PC-3 (cell line): Measurements from ENCODE around the gene LTBR. TPM values are rescaled to one million over a fixed set of nuclear protein-coding genes. Genes with fewer than 3 reads are reported as not detected.

Experiments
- ATAC-seq: fragments of 200-7000 bp; cut with Tn5 transposase; 2 replicates; pipeline ENCODE4 v1.9.1; 2020; ENCODE audit warnings: mild to moderate bottlenecking, moderate library complexity
- BruUV-seq: library from RNA; stranded (reverse); fragments of 400-500 nt; replicated peaks from 2 replicates; lab custom pipeline; 2021; lab: Mats Ljungman, UMichigan
- CTCF ChIA-PET: fragments of 300-600 bp; sonication (Branson Sonifier 250); formaldehyde crosslinking; loops from one replicate; lab custom pipeline; 2022; ENCODE audit warnings: antibody characterized with exemption; lab: Charles Lee
- POLR2A ChIA-PET: fragments of 300-600 bp; sonication (Branson Sonifier 250); formaldehyde crosslinking; loops from one replicate; lab custom pipeline; 2022; ENCODE audit warnings: antibody characterized with exemption; ENCODE audit not compliant: unreplicated experiment; lab: Charles Lee
- DNase-seq: peaks from one replicate; pipeline ENCODE4 v3.0.0-alpha.2; 2015
- H2AFZ ChIP-seq: fragments of 300-600 bp; sonication (generic); 2 replicates; pipeline ENCODE4 v1.6.0; 2016; ENCODE audit warnings: antibody characterized with exemption, low read length
- H3F3A ChIP-seq: fragments of 300-600 bp; sonication (generic); one replicate; pipeline ENCODE4 v1.6.0; 2017; ENCODE audit warnings: antibody characterized with exemption, low read length, control low read depth, mild to moderate bottlenecking; ENCODE audit not compliant: unreplicated experiment
- H3K27ac ChIP-seq: fragments of 300-600 bp; sonication (generic); 2 replicates; pipeline ENCODE4 v1.5.1; 2016; ENCODE audit warnings: mild to moderate bottlenecking, low read length
- H3K27me3 ChIP-seq: fragments of 300-600 bp; sonication (generic); 2 replicates; pipeline ENCODE4 v1.6.1; 2016; ENCODE audit warnings: low read length, mixed read lengths
- H3K36me3 ChIP-seq: fragments of 300-600 bp; sonication (generic); 2 replicates; pipeline ENCODE4 v1.6.1; 2016; ENCODE audit warnings: low read depth, mixed run types, low read length, mixed read lengths
- H3K4me1 ChIP-seq: fragments of 300-600 bp; sonication (generic); 2 replicates; pipeline ENCODE4 v1.5.1; 2016; ENCODE audit warnings: low read length; ENCODE audit not compliant: insufficient read depth
- H3K4me2 ChIP-seq: fragments of 300-600 bp; sonication (generic); 2 replicates; pipeline ENCODE4 v1.6.0; 2016; ENCODE audit warnings: low read length
- H3K4me3 ChIP-seq: fragments of 300-600 bp; sonication (generic); 2 replicates; pipeline ENCODE4 v1.5.1; 2016; ENCODE audit warnings: mild to moderate bottlenecking, low read length, mixed read lengths
- H3K79me2 ChIP-seq: fragments of 300-600 bp; sonication (generic); 2 replicates; pipeline ENCODE4 v1.6.1; 2017; ENCODE audit warnings: low read length, mixed read lengths
- H3K9ac ChIP-seq: fragments of 300-600 bp; sonication (generic); 2 replicates; pipeline ENCODE4 v1.6.0; 2016; ENCODE audit warnings: mild to moderate bottlenecking, low read length
- H3K9me2 ChIP-seq: fragments of 300-600 bp; sonication (generic); replicated peaks from 2 replicates; pipeline ENCODE4 v1.6.1; 2016; ENCODE audit warnings: mixed run types, low read length, mixed read lengths
- H3K9me3 ChIP-seq: fragments of 300-600 bp; sonication (generic); 2 replicates; pipeline ENCODE4 v1.6.1; 2016; ENCODE audit warnings: low read length, mixed read lengths
- H4K20me1 ChIP-seq: fragments of 300-600 bp; sonication (generic); 2 replicates; pipeline ENCODE4 v1.6.1; 2016; ENCODE audit warnings: low read length, mixed read lengths
- EZH2 ChIP-seq: fragments of 300-600 bp; sonication (generic); IDR thresholded peaks from one replicate; pipeline ENCODE4 v1.6.1; 2017; ENCODE audit warnings: antibody characterized with exemption, mild to moderate bottlenecking, low read length; ENCODE audit not compliant: unreplicated experiment
- EZH2phosphoT487 ChIP-seq: fragments of 300-600 bp; sonication (generic); IDR thresholded peaks from 2 replicates; pipeline ENCODE4 v1.6.1; 2018; ENCODE audit warnings: mild to moderate bottlenecking, antibody characterized with exemption, low read length, borderline replicate concordance
- intact Hi-C: fragments of 100-400 bp; cut with micrococcal nuclease; formaldehyde crosslinking; loops from 2 replicates; pipeline ENCODE4 v1.9.0; 2023
- total RNA-seq: library from RNA; depleted of rRNA; stranded (reverse); fragments of >200 nt; gene quantifications from 2 replicates; pipeline ENCODE4 v1.2.3, GENCODE V29; 2014; rRNA removed
- TF ChIP-seq, protein P1 (sequence below): fragments of 300-600 bp; sonication (generic); conservative IDR thresholded peaks from 2 replicates; pipeline ENCODE4 v1.5.1; 2017; ENCODE audit warnings: antibody characterized with exemption, low read depth, mild to moderate bottlenecking, low read length

Gene LTBR
- total RNA-seq, 1 experiment from 2014 or later: 163 TPM

DNA sequence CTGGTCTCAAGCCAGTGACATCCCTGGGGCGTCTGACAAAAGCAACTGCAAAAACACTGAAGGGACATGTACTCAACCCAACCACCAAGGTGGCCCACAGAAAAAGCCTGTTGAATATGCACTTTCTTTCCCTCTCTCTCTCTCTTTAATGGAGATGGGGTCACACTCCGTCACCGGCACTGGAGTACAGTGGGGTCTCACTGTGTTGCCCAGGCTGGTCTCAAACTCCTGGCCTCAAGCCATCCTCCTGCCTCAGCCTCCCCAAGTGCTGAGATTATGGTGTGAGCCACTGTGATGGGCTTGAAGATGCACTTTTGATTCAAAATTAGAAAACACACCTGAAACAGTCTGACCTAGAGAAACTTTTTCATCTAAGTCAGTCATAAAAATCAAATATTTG lies 53.6 kb downstream of the LTBR start:
- ChIA-PET POLR2A (no interaction called here), CTCF (no interaction called here)
- ATAC-seq (no peak), DNase-seq (no peak)
- no peaks in the 10 kb centered on the region for H4K20me1 ChIP-seq
- H3K27me3 ChIP-seq: no peaks in the 10 kb centered on the region
- H3K79me2 ChIP-seq: no peaks in the 10 kb centered on the region
- no peaks in the 10 kb centered on the region for H3K36me3 ChIP-seq
- H2AFZ ChIP-seq: no peak overlapping the region
- no peak overlapping the region for H3K9ac ChIP-seq
- no peak overlapping the region for H3K27ac ChIP-seq
- no peak overlapping the region for H3K4me3 ChIP-seq
- H3K4me2 ChIP-seq: no peak overlapping the region
- H3K4me1 ChIP-seq: no peaks in the 10 kb centered on the region
- no peak for TF ChIP-seq EZH2
- TF ChIP-seq, protein P1, sequence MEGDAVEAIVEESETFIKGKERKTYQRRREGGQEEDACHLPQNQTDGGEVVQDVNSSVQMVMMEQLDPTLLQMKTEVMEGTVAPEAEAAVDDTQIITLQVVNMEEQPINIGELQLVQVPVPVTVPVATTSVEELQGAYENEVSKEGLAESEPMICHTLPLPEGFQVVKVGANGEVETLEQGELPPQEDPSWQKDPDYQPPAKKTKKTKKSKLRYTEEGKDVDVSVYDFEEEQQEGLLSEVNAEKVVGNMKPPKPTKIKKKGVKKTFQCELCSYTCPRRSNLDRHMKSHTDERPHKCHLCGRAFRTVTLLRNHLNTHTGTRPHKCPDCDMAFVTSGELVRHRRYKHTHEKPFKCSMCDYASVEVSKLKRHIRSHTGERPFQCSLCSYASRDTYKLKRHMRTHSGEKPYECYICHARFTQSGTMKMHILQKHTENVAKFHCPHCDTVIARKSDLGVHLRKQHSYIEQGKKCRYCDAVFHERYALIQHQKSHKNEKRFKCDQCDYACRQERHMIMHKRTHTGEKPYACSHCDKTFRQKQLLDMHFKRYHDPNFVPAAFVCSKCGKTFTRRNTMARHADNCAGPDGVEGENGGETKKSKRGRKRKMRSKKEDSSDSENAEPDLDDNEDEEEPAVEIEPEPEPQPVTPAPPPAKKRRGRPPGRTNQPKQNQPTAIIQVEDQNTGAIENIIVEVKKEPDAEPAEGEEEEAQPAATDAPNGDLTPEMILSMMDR: no peak
- TF ChIP-seq EZH2phosphoT487: no peak
- BruUV-seq: no TSS peak
- no peaks in the 10 kb centered on the region for H3K9me3 ChIP-seq
- H3K9me2 ChIP-seq: no peaks in the 10 kb centered on the region
- no peaks in the 10 kb centered on the region for H3F3A ChIP-seq
- intact Hi-C loops: no loop called here

DNA sequence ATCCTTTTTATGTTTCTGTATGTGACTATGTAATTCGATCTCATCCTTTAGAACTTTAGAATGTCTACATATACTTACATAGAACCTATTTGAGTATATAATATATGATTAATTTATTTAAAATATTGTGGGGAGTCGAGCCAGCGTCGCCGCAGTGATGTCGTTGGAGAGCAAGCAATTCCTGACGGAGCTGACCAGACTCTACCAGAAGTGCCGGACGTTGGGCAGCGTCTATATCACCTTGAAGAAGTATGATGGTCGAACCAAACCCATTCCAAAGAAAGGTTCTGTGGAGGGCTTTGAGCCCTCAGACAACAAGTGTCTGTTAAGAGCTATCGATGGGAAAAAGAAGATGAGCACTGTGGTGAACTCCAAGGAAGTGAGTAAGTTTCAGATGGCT lies 54.4 kb downstream of the LTBR start:
- no peaks in the 10 kb centered on the region for H4K20me1 ChIP-seq
- H3K4me2 ChIP-seq: no peak overlapping the region
- H3F3A ChIP-seq: no peaks in the 10 kb centered on the region
- no peaks in the 10 kb centered on the region for H3K4me1 ChIP-seq
- H2AFZ ChIP-seq: no peak overlapping the region
- no peak overlapping the region for H3K27ac ChIP-seq
- TF ChIP-seq, protein P1: no peak
- TF ChIP-seq EZH2 (no peak), EZH2phosphoT487 (no peak)
- H3K79me2 ChIP-seq: no peaks in the 10 kb centered on the region
- CTCF ChIA-PET: no interaction called here
- H3K9ac ChIP-seq: no peak overlapping the region
- no peaks in the 10 kb centered on the region for H3K27me3 ChIP-seq
- H3K36me3 ChIP-seq: no peaks in the 10 kb centered on the region
- H3K9me2 ChIP-seq: no peaks in the 10 kb centered on the region
- no peak for ATAC-seq
- no peak overlapping the region for H3K4me3 ChIP-seq
- no peaks in the 10 kb centered on the region for H3K9me3 ChIP-seq
- no peak for DNase-seq
- no TSS peak for BruUV-seq
- POLR2A ChIA-PET: no interaction called here
- intact Hi-C loops: no loop called here

DNA sequence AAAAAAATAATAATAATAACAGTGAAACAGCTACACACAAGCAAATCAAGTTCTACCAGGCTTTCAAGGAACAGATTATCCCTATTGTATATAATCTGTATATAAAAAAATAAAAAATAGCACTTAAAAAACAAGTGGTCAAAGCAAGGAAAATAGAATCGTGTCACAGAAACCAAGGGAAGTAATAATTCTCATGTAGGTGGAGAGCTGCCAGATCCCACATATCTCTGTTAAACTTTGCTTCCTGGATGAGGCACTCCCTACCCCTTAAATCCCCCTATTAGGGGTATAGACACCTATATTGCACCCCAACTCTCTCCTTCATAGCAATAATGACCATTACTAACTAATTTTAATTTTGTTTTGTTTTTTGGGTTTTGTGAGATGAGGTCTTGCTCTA lies 56.4 kb downstream of the LTBR start:
- Histone ChIP-seq H3K9ac (no peak overlapping the region), H3K27me3 (no peaks in the 10 kb centered on the region), H3K36me3 (no peaks in the 10 kb centered on the region), H3K27ac (no peak overlapping the region), H3K4me3 (no peak overlapping the region), H4K20me1 (no peaks in the 10 kb centered on the region), H3K9me2 (no peaks in the 10 kb centered on the region), H3K79me2 (no peaks in the 10 kb centered on the region), H3F3A (no peaks in the 10 kb centered on the region), H3K9me3 (no peaks in the 10 kb centered on the region), H3K4me2 (no peak overlapping the region), H3K4me1 (no peaks in the 10 kb centered on the region), H2AFZ (no peak overlapping the region)
- TF ChIP-seq EZH2 (no peak), EZH2phosphoT487 (no peak)
- TF ChIP-seq, protein P1: no peak
- DNase-seq (no peak), ATAC-seq (no peak)
- POLR2A ChIA-PET: no interaction called here
- no TSS peak for BruUV-seq
- CTCF ChIA-PET: no interaction called here
- intact Hi-C loops: no loop called here

Other genes with a start within 250 kb of the LTBR start
- gene CD9, start 183.8 kb upstream of the LTBR start, total RNA-seq: 153 and 174 TPM in 2 replicates
- gene PLEKHG6, start 73.5 kb upstream of the LTBR start, total RNA-seq: 18.0 and 18.4 TPM in 2 replicates
- gene TNFRSF1A, start 42.1 kb upstream of the LTBR start, total RNA-seq: 95.1 and 97.4 TPM in 2 replicates
- 2.3 and 2.9 TPM in 2 replicates for gene SCNN1A, start 8.6 kb upstream of the LTBR start, total RNA-seq
- gene CD27, start 60.8 kb downstream of the LTBR start, total RNA-seq: not detected in 2 replicates
- gene TAPBPL, start 67.9 kb downstream of the LTBR start, total RNA-seq: 0.47 and 1.8 TPM in 2 replicates
- 9.3 and 13.9 TPM in 2 replicates for gene VAMP1, start 86.5 kb downstream of the LTBR start, total RNA-seq
- 135 and 157 TPM in 2 replicates for gene MRPL51, start 109.1 kb downstream of the LTBR start, total RNA-seq
- gene NCAPD2, start 109.9 kb downstream of the LTBR start, total RNA-seq: 105 TPM in 2 replicates
- 6,976 and 7,326 TPM in 2 replicates for gene GAPDH, start 150.4 kb downstream of the LTBR start, total RNA-seq
- 0.11 and 1.0 TPM in 2 replicates for gene IFFO1, start 171.9 kb downstream of the LTBR start, total RNA-seq
- 63.3 and 83.8 TPM in 2 replicates for gene NOP2, start 184.1 kb downstream of the LTBR start, total RNA-seq
- gene CHD4, start 223.2 kb downstream of the LTBR start, total RNA-seq: 216 and 231 TPM in 2 replicates